ENCODE results near the gene SMIM3. TPM values are rescaled to one million over a fixed set of nuclear protein-coding genes. Genes with fewer than 3 reads are reported as not detected.

SMIM3 gene
- total and polyA plus RNA-seq, 2 experiments from 2014 or later: 6.2 to 7.6 TPM

DNA sequence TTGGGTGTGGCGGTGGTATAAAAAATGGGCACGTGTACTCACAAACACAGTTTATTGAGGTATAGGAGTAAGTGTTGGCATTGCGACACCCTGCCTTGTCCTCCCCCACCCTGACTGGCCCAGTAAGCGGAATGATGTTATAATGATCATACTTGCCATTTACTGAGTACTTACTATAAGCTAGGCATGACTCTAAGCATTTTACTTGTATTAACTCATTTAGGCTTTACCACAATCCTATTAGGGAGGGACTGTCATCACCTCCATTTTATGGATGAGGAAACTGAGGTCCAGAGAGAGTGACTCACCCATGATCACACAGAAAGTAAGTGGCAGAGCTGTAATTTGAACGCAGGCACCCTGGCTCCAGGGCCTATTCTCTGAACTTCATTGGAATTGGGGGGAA lies 2.3 kb downstream of the SMIM3 start:
- H3K9me2 ChIP-seq (ENCODE audit: insufficient read depth): no peaks in the 10 kb centered on the region
- 0 out of 2 replicates have a peak, but pooled peaks cover under 1% of the 10 kb centered on the region for H3K36me3 ChIP-seq (ENCODE audit: insufficient read depth)
- no peak overlapping the region for H3K27ac ChIP-seq (ENCODE audit: low read depth)
- H3K27ac Mint-ChIP-seq: no peak overlapping the region
- H3K4me2 ChIP-seq: no peak overlapping the region
- H3K4me1 ChIP-seq (ENCODE audit: insufficient read depth): peaks cover 13% of the 10 kb centered on the region
- no peaks in the 10 kb centered on the region for H3F3A ChIP-seq (replicated peaks; ENCODE audit: low read depth)
- H3K4me3 ChIP-seq: no peak overlapping the region
- ATAC-seq (no peak), DNase-seq (ENCODE audit: low spot score) (no peak)
- H3K27me3 ChIP-seq (ENCODE audit: insufficient read depth): peaks cover 17% of the 10 kb centered on the region
- H3K4me1 Mint-ChIP-seq: peaks cover 38% of the 10 kb centered on the region
- peaks cover 1% of the 10 kb centered on the region; the same call in 2 of the 3 replicates for H3K9me3 Mint-ChIP-seq
- H3K79me2 ChIP-seq (replicated peaks; ENCODE audit: insufficient read depth): peaks cover 10% of the 10 kb centered on the region; the same call in 1 of the 2 replicates
- no peak overlapping the region for H3K4me3 Mint-ChIP-seq
- TF ChIP-seq EZH2 (IDR thresholded peaks at IDR 0.05; ENCODE audit: low read depth, unreplicated experiment) (no peak), JUNB (IDR thresholded peaks at IDR 0.05; ENCODE audit: unreplicated experiment) (no peak), ZNF331 (CRISPR knock-in tag; IDR thresholded peaks at IDR 0.05; ENCODE audit: low read depth) (no peak), POLR2AphosphoS5 (IDR thresholded peaks at IDR 0.05; ENCODE audit: low read depth) (no peak), STAT1 (IDR thresholded peaks at IDR 0.05; ENCODE audit: unreplicated experiment) (no peak), EZH2phosphoT487 (IDR thresholded peaks at IDR 0.05; ENCODE audit: unreplicated experiment) (no peak), ZNF114 (CRISPR knock-in tag; IDR thresholded peaks at IDR 0.05) (no peak), CREB1 (CRISPR knock-in tag; IDR thresholded peaks at IDR 0.05; ENCODE audit: low read depth) (no peak), NANOG (IDR thresholded peaks at IDR 0.05; ENCODE audit: borderline replicate concordance) (no peak)
- TF ChIP-seq, protein P1, sequence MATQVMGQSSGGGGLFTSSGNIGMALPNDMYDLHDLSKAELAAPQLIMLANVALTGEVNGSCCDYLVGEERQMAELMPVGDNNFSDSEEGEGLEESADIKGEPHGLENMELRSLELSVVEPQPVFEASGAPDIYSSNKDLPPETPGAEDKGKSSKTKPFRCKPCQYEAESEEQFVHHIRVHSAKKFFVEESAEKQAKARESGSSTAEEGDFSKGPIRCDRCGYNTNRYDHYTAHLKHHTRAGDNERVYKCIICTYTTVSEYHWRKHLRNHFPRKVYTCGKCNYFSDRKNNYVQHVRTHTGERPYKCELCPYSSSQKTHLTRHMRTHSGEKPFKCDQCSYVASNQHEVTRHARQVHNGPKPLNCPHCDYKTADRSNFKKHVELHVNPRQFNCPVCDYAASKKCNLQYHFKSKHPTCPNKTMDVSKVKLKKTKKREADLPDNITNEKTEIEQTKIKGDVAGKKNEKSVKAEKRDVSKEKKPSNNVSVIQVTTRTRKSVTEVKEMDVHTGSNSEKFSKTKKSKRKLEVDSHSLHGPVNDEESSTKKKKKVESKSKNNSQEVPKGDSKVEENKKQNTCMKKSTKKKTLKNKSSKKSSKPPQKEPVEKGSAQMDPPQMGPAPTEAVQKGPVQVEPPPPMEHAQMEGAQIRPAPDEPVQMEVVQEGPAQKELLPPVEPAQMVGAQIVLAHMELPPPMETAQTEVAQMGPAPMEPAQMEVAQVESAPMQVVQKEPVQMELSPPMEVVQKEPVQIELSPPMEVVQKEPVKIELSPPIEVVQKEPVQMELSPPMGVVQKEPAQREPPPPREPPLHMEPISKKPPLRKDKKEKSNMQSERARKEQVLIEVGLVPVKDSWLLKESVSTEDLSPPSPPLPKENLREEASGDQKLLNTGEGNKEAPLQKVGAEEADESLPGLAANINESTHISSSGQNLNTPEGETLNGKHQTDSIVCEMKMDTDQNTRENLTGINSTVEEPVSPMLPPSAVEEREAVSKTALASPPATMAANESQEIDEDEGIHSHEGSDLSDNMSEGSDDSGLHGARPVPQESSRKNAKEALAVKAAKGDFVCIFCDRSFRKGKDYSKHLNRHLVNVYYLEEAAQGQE (IDR thresholded peaks at IDR 0.05; ENCODE audit: unreplicated experiment): no peak
- TF ChIP-seq, protein P2, sequence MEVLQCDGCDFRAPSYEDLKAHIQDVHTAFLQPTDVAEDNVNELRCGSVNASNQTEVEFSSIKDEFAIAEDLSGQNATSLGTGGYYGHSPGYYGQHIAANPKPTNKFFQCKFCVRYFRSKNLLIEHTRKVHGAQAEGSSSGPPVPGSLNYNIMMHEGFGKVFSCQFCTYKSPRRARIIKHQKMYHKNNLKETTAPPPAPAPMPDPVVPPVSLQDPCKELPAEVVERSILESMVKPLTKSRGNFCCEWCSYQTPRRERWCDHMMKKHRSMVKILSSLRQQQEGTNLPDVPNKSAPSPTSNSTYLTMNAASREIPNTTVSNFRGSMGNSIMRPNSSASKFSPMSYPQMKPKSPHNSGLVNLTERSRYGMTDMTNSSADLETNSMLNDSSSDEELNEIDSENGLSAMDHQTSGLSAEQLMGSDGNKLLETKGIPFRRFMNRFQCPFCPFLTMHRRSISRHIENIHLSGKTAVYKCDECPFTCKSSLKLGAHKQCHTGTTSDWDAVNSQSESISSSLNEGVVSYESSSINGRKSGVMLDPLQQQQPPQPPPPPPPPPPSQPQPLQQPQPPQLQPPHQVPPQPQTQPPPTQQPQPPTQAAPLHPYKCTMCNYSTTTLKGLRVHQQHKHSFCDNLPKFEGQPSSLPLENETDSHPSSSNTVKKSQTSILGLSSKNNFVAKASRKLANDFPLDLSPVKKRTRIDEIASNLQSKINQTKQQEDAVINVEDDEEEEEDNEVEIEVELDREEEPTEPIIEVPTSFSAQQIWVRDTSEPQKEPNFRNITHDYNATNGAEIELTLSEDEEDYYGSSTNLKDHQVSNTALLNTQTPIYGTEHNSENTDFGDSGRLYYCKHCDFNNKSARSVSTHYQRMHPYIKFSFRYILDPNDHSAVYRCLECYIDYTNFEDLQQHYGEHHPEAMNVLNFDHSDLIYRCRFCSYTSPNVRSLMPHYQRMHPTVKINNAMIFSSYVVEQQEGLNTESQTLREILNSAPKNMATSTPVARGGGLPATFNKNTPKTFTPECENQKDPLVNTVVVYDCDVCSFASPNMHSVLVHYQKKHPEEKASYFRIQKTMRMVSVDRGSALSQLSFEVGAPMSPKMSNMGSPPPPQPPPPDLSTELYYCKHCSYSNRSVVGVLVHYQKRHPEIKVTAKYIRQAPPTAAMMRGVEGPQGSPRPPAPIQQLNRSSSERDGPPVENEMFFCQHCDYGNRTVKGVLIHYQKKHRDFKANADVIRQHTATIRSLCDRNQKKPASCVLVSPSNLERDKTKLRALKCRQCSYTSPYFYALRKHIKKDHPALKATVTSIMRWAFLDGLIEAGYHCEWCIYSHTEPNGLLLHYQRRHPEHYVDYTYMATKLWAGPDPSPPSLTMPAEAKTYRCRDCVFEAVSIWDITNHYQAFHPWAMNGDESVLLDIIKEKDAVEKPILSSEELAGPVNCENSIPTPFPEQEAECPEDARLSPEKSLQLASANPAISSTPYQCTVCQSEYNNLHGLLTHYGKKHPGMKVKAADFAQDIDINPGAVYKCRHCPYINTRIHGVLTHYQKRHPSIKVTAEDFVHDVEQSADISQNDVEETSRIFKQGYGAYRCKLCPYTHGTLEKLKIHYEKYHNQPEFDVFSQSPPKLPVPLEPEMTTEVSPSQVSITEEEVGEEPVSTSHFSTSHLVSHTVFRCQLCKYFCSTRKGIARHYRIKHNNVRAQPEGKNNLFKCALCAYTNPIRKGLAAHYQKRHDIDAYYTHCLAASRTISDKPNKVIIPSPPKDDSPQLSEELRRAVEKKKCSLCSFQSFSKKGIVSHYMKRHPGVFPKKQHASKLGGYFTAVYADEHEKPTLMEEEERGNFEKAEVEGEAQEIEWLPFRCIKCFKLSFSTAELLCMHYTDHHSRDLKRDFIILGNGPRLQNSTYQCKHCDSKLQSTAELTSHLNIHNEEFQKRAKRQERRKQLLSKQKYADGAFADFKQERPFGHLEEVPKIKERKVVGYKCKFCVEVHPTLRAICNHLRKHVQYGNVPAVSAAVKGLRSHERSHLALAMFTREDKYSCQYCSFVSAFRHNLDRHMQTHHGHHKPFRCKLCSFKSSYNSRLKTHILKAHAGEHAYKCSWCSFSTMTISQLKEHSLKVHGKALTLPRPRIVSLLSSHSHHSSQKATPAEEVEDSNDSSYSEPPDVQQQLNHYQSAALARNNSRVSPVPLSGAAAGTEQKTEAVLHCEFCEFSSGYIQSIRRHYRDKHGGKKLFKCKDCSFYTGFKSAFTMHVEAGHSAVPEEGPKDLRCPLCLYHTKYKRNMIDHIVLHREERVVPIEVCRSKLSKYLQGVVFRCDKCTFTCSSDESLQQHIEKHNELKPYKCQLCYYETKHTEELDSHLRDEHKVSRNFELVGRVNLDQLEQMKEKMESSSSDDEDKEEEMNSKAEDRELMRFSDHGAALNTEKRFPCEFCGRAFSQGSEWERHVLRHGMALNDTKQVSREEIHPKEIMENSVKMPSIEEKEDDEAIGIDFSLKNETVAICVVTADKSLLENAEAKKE (CRISPR knock-in tag; IDR thresholded peaks at IDR 0.05): no peak
- TF ChIP-seq, protein P3, sequence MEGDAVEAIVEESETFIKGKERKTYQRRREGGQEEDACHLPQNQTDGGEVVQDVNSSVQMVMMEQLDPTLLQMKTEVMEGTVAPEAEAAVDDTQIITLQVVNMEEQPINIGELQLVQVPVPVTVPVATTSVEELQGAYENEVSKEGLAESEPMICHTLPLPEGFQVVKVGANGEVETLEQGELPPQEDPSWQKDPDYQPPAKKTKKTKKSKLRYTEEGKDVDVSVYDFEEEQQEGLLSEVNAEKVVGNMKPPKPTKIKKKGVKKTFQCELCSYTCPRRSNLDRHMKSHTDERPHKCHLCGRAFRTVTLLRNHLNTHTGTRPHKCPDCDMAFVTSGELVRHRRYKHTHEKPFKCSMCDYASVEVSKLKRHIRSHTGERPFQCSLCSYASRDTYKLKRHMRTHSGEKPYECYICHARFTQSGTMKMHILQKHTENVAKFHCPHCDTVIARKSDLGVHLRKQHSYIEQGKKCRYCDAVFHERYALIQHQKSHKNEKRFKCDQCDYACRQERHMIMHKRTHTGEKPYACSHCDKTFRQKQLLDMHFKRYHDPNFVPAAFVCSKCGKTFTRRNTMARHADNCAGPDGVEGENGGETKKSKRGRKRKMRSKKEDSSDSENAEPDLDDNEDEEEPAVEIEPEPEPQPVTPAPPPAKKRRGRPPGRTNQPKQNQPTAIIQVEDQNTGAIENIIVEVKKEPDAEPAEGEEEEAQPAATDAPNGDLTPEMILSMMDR (conservative IDR thresholded peaks at IDR 0.05; ENCODE audit: low read depth in 2 of 2): no peak
- TF ChIP-seq, protein P4, sequence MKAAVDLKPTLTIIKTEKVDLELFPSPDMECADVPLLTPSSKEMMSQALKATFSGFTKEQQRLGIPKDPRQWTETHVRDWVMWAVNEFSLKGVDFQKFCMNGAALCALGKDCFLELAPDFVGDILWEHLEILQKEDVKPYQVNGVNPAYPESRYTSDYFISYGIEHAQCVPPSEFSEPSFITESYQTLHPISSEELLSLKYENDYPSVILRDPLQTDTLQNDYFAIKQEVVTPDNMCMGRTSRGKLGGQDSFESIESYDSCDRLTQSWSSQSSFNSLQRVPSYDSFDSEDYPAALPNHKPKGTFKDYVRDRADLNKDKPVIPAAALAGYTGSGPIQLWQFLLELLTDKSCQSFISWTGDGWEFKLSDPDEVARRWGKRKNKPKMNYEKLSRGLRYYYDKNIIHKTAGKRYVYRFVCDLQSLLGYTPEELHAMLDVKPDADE (IDR thresholded peaks at IDR 0.05): no peak
- no peaks in the 10 kb centered on the region for H4K20me1 ChIP-seq (replicated peaks; ENCODE audit: insufficient read depth)
- peaks cover 12% of the 10 kb centered on the region for H3K27me3 Mint-ChIP-seq (ENCODE audit: insufficient read depth, low read depth, poor library complexity)
- peaks cover 4% of the 10 kb centered on the region for H3K36me3 Mint-ChIP-seq (ENCODE audit: low read depth)
- H2AFZ ChIP-seq: no peak overlapping the region

Data from GM23338 (cell line).